DMS79 treated with DMSO at 0.1 percent for 48 hours (cell line): ENCODE measurements around the gene LRP11.
"Not testable (repeated sequence)": the region's sequence is repeated elsewhere in the genome, so short reads cannot be mapped to it uniquely, and the experiment has no call there.

Experiments used
- DNase-seq: peaks from one replicate; lab custom pipeline; 2025; lab: John Stamatoyannopoulos, UW

LRP11 gene, protein sequence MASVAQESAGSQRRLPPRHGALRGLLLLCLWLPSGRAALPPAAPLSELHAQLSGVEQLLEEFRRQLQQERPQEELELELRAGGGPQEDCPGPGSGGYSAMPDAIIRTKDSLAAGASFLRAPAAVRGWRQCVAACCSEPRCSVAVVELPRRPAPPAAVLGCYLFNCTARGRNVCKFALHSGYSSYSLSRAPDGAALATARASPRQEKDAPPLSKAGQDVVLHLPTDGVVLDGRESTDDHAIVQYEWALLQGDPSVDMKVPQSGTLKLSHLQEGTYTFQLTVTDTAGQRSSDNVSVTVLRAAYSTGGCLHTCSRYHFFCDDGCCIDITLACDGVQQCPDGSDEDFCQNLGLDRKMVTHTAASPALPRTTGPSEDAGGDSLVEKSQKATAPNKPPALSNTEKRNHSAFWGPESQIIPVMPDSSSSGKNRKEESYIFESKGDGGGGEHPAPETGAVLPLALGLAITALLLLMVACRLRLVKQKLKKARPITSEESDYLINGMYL

DNA sequence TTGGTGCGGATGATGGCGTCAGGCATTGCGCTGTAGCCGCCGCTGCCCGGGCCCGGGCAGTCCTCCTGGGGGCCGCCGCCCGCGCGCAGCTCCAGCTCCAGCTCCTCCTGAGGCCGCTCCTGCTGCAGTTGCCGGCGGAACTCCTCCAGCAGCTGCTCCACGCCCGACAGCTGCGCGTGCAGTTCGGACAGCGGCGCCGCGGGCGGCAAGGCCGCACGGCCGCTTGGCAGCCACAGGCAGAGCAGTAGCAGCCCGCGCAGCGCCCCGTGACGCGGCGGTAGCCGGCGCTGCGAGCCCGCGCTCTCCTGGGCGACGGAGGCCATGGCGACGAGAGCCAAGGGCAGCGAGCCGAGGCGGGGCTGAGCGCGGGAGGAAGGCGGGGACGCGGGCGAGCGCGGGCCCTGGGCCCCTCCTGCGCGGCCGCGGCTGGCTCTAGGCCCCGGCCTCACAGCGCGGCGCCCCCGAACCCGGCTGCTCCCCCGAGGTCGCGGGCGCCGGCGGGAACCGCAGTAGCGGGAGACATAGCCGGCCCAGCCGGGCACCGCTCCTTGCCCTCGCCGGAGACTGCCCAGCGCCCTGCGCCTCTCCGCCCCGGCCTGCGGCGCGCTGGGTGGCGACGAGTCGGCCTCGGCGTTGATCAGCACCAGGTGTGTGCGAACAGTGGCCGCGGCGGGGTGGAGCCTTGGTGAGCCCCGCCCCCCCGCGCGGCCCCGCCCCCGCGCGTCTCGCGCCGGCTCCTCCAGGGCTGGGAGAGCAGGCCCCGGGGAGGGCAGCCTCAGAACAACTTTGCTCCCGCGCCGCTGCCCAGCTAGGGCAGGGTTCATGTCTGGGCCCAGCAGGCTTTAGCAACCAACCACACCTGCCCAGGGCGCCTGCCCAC, at the start of gene LRP11:
TSS of gene LRP11 (minus strand) at position 662 of the 880 bp plus-strand sequence. CDS start at position 323, 339 bp downstream.
- DNase-seq, result peak; percentile 69

DNA sequence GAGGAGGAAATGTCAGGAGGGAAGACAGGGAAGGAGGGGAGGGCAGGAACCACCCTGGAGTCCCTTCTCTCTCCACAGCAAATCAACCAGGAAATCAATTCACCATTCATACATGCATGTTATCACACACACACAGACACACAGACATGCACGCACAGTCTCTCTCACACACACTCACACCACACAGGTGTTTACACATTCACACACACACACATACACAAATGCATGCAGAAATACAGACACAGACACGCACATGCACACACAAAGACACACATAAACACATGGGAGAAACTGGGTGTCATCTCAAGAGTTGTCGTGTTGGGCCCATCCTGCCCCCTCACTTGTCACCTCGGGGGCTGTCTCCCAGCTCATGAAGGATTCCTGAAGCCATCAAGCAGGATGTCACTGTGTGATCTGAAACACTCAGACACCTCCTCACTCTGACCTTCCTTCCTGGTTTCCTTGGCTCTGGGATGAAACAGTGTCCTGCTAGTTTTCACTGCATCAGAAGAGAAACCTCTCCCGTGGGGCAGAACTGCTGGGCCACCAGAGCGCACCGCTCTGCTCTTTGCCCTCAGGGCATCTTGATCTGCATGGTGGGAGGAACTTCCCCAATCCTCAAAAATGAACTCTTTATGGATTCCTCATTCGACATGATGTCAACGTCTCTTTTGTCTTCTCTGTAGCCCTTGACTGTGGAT, 49.5 kb upstream of the LRP11 start:
- DNase-seq, result no peak

DNA sequence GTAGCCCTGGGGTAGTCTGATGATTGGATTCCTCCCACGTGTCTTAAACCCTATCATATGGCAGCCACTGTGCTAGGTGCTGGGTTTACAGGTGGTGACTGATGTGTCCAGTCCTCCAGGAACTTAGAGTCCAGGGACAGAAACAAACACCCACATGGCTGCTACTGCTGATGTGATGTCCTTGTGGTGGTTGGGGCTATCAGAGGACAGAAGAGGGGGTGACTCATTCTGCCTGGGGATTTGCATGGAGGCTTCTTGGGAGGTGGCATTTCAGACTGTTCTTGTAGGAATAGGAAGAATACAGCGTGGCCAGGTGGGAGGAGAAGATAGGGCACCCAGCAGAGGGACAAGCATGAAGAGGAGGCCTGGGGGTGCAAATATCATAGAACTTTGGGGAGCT, 48.9 kb upstream of the LRP11 start:
- DNase-seq, result no peak

DNA sequence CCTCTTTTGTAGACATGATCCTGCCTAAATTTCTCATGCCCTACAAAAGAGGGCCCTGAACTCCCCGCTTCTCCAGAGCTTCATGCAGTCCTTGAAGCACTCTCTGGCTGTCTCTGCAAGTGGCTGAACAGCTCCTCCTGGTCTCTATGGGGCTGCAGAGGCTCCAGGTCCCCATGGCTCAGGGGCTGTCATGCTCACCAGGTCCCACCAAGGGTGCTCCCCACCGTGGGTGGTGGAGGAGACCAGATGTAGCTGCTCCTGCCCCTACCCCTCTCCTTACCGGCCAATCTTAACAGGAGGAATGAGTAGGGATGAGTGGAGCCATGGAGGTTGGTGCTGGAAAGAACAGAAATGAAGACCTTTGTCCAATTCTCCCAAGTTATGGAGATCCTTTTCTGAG, 48.5 kb upstream of the LRP11 start:
- not testable (repeated sequence) for DNase-seq

DNA sequence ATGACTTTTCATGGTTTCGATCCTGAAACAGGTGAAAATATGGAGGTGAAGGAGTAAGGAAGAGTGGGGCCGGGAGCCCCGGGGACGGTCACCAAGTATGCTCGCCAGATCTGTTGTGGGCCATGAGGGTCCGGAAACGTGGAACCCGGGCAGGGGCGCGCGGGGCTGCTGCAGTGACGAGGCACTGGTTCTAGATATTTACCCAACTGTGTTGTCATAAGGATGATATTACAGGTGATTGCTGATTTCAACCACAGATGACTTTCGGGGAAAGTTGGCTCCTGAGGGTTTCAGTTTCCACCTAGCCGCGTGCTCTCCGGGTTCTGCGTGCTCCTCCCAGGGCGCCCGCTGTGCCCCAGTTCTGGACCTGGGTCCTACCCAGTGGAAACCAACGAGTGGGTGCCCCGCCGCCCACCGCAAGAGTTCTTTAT, 46.6 kb upstream of the LRP11 start:
- no peak for DNase-seq

DNA sequence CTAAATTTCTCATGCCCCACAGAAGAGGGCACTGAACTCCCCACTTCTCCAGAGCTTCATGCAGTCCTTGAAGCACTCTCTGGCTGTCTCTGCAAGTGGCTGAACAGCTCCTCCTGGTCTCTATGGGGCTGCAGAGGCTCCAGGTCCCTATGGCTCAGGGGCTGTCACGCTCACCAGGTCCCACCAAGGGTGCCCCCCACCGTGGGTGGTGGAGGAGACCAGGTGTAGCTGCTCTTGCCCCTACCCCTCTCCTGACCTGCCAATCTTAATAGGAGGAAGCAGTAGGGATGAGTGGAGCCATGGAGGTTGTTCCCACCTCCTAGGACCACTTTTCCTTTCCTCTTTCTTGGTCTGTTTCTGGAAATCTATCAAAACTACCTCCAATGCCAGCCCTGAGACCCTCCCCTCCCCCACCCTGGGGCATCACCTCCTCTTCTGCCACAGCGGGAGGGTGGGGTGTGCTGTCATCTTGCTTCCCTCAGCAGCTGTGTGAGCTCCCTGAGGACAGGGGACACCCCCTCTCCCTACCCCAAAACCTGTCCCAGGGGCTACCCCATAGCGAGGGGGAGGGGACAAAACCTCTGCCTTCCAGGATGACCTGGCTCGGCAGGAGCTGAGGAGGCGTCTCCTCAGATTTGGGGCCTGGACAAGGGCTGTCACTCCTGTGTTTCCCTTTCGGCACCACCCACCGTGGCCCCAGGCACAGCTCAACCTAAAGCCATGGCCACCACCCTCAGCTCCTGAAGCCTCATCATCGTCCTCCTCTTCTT, 45.7 kb upstream of the LRP11 start:
- no peak for DNase-seq

DNA sequence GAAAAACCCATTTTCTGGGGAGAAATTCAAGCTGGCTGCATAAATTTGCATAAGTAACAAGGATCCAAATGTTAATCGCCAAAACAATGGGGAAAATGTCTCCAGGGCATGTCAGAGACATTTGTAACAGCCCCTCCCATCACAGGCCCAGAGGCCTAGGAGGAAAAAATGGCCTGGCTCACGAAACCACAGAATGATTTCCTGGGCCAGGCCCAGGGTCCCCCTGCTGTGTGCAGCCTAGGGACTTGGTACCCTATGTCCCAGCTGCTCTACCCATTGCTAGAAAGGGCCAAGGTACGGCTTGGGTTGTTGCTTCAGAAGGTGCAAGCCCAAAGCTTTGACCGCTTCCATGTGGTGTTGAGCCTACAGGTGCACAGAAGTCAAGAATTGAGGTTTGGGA, 44.3 kb upstream of the LRP11 start:
- not testable (repeated sequence) for DNase-seq

DNA sequence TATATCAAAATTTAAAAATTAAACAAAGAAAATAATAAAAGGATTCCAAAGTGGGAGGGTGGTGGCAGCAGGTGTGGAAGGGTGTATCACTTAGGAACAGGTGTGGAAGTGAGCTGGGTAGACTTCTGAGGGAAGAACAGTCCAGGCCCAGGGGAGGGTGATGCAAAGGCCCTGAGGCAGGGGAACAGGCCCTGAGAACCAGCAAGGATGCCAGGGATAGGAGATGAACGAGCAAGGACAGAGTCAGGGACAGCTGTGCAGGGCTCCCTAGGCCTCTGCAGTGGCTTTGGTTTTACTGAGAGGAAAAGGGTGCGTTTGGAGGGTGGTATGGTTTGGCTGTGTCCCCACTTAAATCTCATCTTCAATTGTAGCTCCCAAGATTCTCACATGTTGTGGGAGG, 43.2 kb upstream of the LRP11 start:
- DNase-seq, result no peak

DNA sequence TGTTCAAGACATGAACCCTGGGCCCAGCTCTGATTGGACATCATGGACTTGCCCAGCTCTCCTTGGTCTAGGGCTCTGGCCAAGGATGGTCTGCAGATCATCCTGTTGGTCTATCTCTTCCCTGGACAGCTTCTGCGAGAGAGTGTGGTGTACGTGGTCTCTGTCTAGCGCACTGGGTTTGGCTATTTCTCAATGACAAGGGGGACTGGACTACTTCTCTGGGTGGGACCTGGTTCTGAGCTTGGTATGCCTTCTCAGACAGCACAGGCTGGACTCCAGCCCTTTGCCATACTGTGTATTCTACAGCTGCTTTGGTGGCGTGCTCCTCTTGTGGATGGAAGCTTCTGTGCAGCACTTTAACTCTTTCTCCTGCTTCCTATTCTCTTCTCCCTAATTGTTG, 42.2 kb upstream of the LRP11 start:
- DNase-seq, result no peak

DNA sequence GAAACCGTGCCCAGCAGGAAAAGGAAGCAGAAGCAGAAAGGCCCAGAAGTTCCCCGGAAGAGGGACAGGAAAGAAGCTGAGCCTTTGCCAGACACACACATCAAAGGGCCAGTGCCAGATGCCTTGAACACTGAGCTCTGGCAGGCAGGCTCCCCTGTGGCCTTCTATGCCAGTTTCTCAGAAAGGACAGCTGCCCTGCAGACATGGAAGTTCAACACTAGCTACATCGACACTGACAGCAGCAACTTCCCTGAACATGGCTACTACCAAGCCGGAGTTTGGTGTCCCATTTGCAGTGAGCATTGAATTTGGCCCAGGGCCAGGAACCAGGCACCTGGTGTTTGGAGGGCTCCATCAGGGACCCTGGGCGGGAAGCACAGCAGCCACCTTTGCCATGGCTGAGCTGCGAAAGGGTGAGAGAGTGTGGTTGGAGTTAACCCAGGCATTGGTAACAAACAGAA, 41.8 kb upstream of the LRP11 start:
- no peak for DNase-seq

DNA sequence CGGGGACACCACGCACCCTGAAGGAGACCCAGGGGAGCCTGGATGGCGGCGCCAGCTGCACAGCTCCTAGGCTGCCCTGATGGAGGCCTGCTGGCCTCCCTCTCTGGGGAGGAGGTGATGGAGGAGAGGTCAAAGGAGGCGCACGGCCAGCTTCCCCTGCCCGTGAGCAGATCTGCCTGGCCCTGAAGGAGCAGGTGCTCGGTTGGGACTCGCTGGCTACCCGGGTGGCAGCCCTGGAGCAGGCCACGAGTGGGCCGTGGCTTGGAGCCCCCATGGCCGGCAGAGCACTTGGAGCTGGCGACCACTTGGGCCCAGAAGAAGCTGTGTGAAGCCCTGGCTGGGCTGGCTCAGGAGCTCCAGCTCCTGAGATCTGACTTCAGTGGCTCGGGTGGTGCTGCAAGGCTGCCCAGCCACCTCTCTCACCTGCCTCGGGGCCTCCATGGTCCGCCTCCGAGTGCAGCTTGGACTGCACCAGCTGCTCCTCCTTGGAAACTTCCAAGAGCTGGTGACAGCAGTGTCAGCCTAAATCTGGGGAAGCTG, 41.3 kb upstream of the LRP11 start:
- no peak for DNase-seq

DNA sequence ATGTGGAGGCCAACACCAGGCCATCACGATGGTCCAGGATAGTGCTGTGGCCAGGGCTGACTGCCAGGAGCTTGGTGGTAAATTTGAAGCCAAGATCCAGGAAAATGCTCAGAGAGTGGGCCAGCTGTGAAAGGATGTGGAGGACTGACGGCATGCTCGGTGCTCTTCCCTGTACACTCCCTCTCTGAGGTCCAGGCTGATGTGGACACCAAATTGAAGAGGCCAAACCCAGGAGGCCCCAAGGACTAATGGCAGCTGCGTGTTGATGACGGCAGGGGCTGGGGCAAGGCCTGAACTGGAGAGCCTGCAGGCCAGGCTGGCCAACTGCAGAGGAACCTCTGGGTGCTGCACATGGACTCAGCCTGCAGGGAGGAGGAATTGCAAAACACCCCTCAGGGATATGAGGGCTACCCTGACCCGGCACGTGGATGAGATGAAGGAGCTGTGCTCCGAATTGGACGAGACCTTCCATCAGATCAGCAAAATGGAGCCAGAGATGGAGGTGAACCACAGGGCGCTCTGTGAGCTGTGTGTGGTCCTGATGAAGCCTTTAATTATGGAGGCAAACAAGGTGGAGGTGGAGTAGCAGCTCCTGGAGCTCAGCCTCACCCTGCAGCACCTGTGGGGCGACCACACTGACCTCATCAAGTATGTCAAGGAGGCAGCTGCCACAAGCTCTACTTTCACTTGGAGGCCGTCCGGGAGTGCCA, 40.7 kb upstream of the LRP11 start:
- DNase-seq, result no peak

DNA sequence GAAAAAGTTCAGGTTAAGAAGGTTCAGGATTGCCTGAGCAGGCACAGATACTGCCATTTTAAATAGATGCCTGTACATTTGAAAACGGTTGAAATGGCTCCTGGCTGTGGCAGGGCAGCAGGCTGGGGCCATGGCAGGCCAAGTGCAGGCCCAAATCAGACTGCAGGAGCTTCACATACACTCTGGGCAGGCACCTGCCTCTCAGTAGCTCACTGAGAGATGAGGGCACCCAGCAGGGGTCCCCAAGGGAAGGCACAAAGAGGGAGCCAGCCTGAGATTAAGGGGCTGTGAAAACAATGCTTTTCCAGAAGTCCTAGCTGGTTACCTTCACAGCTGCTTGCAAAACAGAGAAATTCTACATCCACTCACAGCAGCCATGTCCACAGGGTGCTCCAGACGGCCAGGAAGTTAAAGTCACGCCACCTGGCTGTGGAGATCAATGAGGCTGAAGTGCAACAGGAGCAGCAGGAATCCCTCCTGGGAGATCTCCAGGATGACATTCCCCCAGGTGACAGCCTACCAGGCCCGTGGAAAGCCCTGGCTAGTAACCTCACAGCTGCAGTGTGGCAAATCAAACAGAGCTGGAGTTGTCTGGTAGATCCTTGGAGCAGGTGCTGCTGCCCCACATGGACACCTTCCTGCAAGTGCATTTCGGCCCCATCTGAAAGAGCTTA, 39.9 kb upstream of the LRP11 start:
- DNase-seq, result peak; percentile 43

DNA sequence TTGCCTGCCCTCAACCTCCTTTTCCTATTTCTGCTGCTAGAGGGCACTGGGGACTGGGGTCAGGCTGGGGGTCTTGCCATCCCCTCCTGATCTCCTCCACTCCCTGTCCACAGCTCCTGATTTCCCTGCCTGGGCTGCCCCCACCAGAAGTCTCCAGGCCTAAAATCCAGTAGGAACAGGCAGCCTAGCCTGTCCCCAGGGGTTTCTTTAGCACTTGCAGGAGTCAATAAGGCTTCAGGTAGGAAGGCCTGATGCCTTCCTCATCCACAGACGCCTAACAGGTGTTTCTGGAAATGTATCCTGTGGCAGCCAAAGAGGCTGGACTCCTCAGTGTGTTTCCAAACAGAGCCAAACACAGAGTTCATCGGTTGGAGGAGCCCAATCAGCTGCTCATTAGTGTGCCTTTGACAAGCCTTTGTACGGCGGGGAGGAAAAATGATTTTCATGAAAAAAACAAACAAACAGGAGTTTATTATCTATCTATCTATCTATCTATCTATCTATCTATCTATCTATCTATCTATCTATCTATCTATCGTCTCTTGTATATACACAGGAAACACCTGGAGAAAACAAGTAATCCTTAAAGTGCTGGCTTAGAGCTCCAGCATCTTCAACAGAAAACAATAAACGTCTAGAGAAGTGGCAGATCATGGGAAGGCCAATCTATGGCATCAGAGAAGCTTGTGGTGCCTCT, 37.4 kb upstream of the LRP11 start:
- no peak for DNase-seq

DNA sequence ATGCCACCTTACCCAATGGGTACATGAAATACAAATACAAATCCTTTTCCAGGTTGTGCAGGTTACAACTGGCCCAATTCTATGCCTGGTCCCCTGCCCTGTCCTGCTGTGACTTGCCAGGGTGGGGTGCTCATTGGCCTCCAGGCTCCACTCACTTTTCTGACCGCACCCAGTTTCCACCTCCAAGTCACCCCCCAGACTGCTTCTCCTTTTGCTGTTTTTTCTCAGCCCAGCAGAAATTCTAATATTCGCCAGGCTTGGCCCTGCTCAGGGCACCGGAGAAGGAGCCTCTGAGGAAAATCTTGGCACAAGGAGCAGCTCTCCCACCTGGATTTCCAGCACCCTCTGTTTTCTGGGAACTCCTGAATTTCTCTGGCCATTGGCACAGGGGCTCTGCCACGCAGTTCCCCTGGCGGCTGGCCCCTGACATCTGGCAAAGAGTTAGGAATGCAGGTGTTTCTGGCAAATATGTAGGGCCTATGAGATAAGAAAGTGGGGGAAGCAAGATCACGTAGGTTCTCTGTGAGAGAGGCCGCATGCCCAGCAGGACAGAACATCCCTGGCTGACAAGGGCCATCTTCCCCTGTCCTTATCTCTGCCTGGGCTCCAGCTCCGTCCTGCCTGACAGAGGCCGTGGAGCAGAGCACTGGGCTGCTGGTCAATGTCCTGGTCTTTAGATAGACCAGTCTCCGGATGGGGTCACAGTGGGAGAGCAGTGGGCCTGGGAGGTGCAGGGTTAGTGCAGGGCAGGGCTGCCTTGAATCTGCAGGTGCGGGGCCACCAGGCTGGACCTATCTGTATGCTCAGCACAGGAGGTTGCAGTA, 36.7 kb upstream of the LRP11 start:
- DNase-seq, result no peak

DNA sequence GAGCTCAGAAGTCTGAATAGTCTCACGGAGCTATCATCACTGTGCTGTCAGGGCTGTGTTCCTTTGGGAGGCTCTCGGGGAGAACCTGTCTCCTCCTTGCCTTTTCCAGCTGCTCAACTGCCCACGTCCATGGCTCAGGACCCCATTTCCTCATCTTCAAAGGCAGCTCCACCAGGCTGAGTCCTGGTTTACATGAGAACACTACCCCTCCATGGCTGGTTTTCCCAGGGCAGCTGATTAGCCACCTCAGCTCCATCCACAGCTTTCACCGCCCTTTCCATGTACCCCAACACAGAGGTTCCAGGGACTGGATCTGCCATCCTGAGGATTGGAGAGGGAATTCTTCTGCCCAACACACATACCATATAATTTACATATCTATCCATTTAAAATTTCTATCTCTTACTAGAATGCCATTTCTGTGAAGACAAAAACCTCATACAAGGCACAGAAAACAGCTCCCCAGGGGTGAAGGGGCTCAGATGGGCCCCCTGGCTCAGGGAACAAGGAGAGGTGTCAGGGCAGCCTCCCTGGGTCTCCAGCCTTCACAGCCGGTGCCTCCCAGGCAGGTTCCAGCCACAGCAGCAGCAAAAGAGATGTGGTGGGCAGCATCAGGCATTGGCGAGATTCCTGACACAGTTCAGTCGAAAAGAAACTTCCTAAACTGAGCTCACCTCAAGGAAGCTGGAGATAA, 35.9 kb upstream of the LRP11 start:
- no peak for DNase-seq

DNA sequence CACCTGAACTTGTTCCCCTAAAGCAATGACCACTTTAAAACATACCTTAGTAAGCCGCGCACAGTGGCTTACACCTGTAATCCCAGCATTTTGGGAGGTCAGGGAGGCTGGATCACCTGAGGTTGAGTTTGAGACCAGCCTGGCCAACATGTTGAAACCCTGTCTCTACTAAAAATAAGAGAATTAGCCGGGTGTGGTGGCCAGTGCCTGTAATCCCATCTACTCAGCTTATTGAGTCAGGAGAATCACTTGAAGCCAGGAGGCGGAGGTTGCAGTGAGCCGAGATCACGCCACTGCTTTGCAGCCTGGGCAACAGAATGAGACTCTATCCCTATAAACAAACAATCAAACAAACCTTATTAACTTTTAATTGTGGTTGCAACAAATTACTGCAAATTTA, 35.3 kb upstream of the LRP11 start:
- no peak for DNase-seq

DNA sequence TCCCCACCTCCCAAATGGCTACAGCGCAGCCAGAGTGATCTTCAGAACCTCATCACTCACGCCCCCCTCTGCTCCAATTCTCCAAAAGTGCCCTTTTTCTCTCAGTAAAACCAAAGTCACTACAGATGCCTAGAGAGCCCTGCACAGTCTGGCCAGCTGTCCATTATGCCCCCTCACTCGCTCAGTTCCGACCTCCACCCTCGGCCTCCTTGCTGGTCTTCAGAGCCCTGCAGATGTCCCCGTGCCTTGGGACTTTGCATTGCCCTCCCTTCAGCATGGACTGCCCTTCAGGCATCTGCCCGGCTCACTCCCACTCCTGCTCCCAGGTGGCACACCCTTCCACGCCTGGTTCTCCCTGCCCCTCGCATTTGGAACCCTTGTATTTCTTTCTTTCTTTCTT, 34.8 kb upstream of the LRP11 start:
- DNase-seq, result no peak
